Breast epithelium (tissue), 3 donors: ENCODE data around the gene DEK.

ENCODE experiments used
- POLR2A ChIP-seq: fragments of 450-650 bp; IDR thresholded peaks from one replicate; pipeline ENCODE4 v1.6.1; 2016; ENCODE audit warnings: antibody characterized with exemption, mild to moderate bottlenecking, moderate library complexity
- POLR2AphosphoS5 ChIP-seq, 3 donors: sonication (generic); formaldehyde crosslinking; IDR thresholded peaks; one replicate each; pipeline ENCODE4 v1.6.1; 2017; ENCODE audit warnings: antibody characterized with exemption in 3 of 3
- TF ChIP-seq, protein P1 (sequence below), 3 donors: fragments of 450-650 bp; IDR thresholded peaks; one replicate each; pipeline ENCODE4 v1.5.1; 2016 to 2017; ENCODE audit warnings: antibody characterized with exemption in 3 of 3, mild to moderate bottlenecking in 3 of 3, moderate library complexity in 3 of 3

DNA sequence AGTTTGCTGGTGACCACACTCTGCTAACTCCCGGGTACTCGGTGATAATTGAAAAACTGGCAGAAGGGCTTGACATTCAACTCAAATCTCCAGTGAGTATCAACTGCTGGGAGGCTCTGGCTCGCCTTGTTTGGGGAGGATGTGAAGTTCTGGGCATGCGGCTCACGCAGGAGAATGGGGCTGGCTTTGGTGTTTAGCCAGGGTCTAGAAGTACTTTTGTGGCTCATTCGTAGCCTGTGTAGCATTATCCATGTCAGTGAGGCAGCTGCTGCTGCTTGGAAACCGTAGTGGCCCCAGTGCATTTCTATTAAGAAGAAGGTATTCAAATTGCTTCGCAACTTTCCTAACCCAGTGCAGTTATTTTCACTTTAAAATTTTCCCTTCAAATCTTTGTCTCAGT lies 56.9 kb downstream of the DEK start:
- TF ChIP-seq, protein P1, sequence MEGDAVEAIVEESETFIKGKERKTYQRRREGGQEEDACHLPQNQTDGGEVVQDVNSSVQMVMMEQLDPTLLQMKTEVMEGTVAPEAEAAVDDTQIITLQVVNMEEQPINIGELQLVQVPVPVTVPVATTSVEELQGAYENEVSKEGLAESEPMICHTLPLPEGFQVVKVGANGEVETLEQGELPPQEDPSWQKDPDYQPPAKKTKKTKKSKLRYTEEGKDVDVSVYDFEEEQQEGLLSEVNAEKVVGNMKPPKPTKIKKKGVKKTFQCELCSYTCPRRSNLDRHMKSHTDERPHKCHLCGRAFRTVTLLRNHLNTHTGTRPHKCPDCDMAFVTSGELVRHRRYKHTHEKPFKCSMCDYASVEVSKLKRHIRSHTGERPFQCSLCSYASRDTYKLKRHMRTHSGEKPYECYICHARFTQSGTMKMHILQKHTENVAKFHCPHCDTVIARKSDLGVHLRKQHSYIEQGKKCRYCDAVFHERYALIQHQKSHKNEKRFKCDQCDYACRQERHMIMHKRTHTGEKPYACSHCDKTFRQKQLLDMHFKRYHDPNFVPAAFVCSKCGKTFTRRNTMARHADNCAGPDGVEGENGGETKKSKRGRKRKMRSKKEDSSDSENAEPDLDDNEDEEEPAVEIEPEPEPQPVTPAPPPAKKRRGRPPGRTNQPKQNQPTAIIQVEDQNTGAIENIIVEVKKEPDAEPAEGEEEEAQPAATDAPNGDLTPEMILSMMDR (IDR thresholded peaks at IDR 0.05) = no peak
- TF ChIP-seq POLR2A (no peak), POLR2AphosphoS5 (IDR thresholded peaks at IDR 0.05) (no peak)
